ENCODE measurements around the gene MOGAT1.
"Not testable (repeated sequence)": the region's sequence is repeated elsewhere in the genome, so short reads cannot be mapped to it uniquely, and the experiment has no call there.

The MOGAT1 gene

DNA sequence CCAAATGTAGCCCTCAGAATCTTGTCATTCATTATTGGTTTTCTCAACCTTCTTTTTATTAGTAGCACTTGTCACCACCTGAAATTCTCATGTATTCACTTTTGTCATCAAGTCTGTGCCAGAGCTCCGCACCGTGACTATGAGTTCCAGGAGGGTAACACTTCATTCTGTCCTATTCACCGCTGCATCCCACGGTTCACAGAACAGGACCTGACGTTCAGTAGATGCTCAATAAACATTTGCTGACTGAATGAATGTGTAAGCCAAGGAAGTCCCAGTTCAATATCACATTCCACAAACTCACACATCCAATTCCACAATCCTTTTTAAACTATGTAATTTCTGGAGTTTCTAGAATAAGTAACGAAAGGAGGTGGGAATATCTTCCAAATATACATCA lies 65.5 kb downstream of the MOGAT1 start:
- in situ Hi-C loops (cut with MboI; ENCODE audit: low sequenced_read_pairs): no loop called here

DNA sequence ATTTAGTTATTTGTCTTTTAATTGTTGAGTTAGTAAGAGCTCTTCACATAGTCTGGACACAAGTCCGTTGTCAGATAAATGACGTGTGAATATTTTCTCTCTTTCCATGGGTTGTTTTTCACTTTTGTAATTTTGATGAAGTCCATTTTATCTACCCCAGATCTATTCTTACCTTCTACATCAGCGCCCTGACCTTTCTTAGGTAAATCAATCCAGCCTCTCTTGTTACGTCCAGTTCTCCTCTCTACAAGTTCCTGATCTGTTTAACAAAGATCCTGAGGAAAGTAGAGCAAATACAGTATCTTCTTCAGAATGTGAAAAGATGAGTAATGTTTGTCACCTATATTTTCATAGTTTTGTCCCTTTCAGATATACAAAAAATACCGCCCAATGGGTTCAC lies 66.9 kb downstream of the MOGAT1 start:
- in situ Hi-C loops (cut with MboI; ENCODE audit: low sequenced_read_pairs): no loop called here

DNA sequence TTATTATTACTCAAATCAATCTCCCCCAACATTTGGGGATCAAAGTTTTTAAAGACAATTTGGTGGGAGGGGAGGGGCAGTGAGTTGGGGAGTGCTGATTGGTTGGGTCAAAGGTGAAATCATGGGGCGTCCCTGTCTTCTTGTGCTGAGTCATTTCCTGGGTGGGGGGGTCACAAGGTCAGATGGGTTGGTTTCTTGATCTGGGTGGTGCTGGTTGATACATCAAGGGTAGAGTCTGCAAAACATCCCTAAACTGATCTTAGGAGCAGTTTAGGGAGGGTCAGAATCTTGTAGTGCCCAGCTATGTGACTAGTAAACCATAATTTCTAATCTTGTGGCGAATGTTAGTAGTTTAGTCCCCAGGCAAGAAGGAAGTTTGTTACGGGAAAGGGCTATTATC lies 67.4 kb downstream of the MOGAT1 start:
- in situ Hi-C loops (cut with MboI; ENCODE audit: low sequenced_read_pairs): no loop called here

DNA sequence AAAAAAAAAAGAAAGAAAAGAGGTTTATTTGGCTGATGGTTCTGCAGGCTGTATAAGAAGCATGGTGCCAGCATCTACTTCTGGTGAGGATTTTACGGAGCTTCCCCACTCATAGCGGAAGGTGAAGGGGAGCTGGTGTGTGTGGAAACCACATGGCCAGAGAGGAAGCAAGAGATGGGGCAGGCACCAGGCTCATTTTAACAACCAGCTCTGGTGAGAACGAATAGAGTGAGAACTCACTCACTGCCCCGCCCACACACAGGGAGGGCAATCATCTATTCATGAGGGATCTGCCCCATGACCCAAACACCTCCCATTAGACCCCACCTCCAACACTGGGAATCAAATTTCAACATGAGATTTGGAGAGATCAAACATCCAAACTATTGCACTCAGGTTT lies 68.5 kb downstream of the MOGAT1 start:
- in situ Hi-C loops (cut with MboI; ENCODE audit: low sequenced_read_pairs): no loop called here

DNA sequence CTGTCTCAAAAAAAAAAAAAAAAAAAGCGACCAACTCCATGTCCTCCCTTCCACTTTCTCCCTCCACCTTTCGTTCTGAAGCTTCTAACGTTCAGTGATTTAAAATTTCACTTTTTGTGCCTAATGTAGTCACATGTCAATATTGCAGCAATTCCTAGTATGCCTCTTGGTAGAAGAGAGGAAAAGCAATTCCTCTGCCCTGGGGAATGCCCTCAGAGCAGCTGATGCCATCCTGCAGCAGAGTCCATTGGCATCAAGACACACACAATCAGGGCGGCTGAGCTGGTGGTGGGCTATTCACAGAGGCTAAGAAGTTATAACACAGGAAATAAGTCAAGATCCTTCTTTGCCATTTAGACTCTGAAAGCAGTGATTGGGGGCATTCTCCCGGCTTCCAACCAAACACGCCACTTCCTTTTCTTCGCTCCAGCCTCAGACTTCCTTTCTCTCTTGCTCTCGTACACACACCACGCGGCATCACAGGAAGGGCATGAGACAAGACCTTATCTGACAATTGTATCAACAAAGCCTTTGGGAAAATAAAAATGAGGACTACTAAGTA lies 71.9 kb downstream of the MOGAT1 start:
- in situ Hi-C loops (cut with MboI; ENCODE audit: low sequenced_read_pairs): no loop called here

DNA sequence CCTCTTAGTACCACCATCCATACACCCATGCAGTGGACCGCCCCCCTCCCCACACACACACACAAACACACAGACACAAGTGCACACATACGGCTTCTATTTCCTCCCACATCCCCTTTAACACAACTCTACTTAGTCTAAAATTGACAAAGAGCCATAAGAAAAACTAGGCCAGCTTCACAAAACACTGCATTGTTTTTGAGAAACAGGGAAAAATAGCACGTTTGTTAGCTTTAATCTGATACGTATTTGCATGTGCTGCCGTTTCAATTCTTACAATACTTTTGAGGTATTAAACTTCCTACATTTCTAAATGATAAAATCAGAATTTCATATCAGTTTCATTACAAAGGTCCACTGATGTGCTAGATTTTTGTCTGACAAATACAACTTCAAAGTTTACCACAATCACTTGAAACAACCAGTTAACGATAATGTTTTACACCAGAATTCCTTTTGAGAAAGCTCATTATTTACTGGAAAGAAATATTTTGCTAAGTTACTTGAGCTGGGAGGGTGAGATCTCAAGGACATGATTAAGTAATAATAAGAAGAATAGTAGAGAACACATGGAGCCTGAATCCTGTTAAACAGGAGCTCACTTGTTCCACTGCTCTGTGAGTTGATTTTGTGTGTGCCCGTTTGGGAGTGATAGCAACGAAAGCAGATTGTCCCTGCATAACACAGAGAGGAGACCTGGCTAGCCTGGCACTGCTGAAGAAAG lies 74.5 kb downstream of the MOGAT1 start:
- in situ Hi-C loops (cut with MboI; ENCODE audit: low sequenced_read_pairs): no loop called here

DNA sequence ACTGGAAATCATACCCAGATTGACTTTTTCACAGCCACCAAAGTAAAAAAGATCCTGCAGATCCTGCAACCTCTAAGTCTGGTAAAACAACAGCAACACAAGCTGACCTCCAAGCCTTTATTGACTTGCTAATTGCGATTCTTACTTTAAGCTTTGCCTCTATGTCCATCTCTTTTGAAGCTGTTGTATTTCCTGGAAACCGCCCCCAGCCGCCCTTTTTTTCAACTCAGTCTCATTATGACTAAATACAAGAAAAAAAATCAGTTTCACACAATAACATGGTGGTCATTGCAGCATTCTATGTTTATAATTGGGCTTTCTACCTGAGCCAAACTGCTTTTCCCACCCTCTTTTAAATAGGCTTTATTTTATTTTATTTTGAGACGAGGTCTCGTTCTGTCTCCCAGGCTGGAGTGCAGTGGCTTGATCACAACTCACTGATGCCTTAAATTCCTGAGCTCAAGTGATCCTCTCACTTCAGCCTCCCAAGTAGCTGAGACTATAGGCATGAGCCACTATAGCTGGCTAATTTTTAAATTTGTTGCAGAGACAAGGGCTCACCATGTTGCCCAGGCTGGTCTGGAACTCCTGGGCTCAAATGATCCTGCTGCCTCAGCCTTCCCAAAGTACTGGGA lies 76.2 kb downstream of the MOGAT1 start:
- in situ Hi-C loops (cut with MboI; ENCODE audit: low sequenced_read_pairs): no loop called here

DNA sequence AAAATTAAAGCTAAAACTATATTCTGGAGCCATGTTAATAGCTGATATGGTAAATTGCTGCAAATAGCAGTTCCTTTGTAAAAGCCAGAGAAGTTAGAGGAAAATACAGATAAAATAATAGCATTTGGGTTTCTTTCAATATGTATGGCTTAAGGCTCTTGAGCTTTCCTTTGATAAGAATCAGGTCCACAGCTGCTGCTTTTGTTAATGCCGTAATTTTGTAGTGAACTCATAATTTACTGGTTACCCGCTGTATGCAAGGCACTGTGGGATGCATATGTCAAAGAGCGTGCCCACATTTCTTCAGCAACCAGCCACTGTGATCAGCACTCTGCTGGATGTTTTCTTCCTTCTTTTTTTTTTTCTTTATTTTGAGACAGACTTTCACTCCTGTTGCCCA lies 79.1 kb downstream of the MOGAT1 start:
- in situ Hi-C loops (cut with MboI; ENCODE audit: low sequenced_read_pairs): no loop called here

DNA sequence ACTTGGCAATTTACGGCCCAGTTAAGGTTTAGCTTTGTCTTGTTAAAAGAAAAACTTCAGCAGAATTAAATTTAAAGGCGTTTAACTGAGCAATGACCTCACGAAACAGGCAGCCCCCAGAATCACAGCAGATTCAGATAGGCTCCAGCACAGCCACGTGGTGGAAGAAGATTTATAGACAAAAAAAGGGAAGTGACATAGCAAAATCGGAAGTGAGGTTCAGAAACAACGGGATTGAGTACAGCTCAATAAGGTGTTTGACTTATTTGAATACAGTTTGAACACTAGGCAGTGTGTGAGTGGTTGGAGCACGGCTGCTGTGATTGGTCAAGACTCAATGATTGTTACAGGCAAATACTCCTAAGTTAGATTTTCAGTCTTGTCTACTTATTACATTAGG lies 79.8 kb downstream of the MOGAT1 start:
- in situ Hi-C loops (cut with MboI; ENCODE audit: low sequenced_read_pairs): no loop called here

DNA sequence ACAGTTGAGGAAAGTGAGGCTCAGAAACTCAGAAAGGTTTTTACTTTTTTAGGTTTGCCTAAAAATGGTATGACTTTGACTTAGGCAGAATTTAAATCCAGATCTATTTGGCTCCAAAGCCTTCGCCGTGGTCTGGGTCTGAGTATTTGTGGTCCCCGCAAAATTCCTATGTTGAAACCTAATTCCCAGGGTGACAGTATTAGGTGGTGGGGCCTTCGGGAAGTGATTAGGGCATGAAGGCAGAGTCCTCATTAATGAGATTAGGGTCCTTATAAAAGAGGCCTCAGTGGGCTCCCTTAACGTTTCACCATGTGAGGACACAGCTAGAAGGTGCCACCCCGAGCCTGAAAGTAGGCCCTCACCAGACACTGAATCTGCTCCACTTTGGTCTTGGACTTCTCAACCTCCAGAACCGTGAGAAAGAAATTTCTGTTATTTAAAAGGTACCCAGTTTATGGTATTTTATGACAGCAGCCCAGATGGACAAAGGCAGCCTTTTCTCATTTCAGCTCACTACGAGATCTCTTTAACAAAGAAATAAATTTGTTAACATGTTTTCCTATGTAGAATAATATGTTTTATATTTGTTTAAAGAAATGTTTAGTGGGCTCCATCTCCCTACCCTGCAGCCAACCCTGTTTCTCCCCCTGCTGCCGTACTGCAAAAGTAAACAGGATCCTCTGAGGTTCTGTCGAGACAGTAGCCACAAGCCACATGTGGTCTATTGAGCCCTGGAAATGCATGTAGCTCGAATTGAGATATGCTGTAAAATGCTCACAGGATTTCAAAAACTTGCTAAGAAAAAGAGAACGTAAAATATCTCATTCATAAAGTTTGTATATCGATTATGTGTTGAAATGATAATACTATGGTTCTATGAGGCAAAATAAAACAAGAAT lies 80.6 kb downstream of the MOGAT1 start:
- in situ Hi-C loops (cut with MboI; ENCODE audit: low sequenced_read_pairs): no loop called here

DNA sequence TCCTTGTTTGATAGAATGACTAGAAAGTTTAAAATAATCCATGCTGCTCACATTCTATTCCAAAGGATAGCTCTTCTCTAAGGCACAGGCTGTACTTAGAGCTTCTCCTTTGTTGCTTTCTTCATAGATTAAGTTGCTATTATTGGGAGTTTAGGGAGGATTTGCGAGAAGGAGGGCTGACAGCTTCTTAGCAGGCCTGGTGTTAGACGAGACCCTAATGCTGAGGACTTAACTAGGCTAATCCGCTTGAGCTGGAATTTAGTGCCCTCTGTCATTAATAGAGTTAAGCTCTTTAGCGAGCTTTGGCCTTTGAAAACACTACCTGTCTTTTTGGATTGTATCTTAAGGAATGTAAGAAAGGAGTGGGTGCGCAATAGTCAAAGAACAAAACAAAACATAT lies 81.3 kb downstream of the MOGAT1 start:
- in situ Hi-C loops (cut with MboI; ENCODE audit: low sequenced_read_pairs): no loop called here

DNA sequence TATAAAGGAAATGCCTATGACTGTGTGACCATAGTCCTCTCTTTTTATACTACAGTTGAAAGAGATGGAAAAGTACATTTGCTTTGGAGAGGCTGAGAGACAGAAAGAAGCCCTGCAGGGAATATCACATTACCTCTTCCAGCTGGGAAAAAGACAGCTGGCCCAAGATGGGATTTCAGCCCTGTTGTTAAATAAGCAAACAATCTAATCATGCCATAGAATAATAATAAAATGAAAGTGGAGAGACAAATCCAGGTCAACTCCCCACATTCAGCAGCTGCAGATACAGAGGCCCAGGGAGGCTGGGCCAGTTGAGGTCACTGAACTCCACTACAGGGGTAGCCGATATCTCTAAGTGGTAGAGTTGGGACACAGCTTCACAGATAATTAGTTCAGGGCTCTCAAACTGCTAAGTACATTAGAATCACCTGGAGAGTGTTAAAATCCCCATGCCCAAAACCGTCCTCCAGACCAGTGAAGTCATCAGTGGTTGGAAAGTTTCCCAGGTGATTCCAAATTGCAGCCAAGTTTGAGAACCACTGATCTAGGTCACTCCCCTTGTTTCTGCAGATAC lies 81.9 kb downstream of the MOGAT1 start:
- in situ Hi-C loops (cut with MboI; ENCODE audit: low sequenced_read_pairs): no loop called here

DNA sequence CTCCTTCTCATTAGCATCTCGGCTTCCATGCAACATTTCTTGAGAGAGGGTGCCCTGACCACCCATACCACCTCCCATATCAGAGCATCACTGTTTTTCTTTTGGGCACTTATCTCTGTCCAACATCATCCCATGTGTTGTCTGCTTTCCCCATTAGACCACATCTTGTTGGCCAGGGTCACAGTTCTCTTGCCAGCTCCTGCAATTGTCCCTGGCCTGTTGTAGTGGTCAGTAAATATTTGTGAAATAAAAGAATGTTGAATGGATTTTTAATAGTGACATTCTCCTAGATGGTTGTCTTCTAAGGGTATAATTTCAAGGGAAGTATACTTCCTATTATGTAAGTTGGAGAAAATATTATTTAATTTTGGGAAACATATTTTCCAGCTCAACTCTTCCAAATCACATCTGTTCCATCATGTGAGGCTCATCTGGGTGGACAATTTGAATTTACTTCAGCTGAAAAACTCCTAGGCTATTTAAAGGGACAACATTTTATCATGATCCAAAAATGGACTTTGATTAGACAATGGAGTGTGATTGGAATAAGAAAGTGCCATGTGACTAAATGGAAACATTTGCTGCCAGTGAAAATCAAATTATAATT lies 83.0 kb downstream of the MOGAT1 start:
- in situ Hi-C loops (cut with MboI; ENCODE audit: low sequenced_read_pairs): no loop called here

DNA sequence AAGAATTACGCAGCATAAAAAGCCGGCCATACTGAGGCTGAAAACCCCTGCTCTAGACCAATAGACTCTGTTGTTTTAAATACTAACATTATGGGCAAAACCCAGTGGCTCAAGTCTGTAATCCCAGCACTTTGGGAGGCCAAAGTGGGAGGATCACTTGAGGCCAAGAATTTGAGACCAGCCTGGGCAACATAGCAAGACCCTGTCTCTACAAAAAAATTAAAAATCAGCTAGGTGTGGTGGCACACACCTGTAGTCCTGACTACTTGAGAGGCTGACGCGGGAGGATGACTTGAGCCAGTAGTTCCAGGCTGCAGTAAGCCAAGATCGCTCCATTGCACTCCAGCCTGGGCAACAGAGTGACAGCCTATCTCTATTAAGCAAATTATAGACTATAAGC lies 84.1 kb downstream of the MOGAT1 start:
- in situ Hi-C loops (cut with MboI; ENCODE audit: low sequenced_read_pairs): not testable (repeated sequence)

DNA sequence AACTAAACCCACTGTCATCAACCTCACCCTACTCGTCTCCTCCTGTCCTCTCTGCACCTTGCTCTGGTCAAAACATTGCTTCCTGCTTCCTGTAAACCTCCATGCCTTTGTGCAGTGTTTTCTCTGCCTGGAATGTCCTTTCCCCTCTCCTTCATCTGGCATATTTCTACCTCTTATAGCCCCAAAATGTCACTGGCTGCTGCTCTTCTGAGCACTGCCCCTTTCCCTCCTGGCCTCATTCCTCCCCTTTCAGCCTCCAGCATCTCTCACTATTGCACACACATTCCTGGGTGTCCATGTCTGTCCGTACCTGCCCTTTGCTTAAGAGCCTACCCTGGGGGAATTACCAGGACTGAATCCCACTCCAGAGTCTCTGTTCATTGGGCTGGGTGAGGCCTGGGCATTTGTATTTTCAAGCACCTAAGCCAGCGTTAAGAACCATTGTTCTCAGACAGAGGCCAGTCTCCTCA lies 84.9 kb downstream of the MOGAT1 start:
- in situ Hi-C loops (cut with MboI; ENCODE audit: low sequenced_read_pairs): no loop called here

DNA sequence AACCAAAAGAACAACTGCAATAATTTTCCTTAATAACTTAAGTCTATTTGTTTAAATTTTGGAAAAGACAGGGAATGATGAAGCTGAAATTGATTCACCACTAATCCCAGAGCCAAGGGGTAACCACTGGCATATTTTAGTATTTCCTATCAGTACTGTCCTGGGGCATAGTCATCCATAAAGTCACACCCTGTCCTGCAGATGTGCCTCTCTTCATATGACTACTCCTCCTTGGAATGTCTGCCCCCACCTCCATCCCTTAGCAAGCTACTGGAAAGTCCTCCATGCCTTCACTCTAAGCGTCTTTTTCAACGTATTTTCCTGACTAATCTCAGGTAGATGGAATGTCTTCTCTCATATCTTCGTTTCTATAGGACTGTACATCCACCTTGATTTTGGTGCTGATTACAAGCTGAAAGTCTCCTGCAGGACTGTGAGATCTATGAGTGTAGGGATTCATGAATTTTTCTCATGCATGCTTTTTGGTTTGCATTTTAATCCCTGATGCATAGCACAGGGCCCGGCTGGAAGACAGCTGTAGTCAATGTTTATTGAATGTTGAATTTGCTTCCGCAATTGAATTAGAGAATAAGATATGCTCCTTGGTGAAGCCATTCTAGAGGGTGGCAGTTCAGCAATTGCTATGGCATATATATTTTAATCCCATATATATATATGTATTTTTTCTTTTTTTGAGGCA lies 85.6 kb downstream of the MOGAT1 start:
- in situ Hi-C loops (cut with MboI; ENCODE audit: low sequenced_read_pairs): no loop called here

All from HL-60/S4 treated with phorbol 12-myristate 13-acetate at 8.2 ng/mL for 4 days and 3 days (cell line).